Stimulated activated CD4-positive, alpha-beta T cell treated with anti-CD3 and anti-CD28 coated beads, Interleukin-4, amount 100 ng/mL, for 24 hours (primary cell): ENCODE measurements around the gene MPZL1.
"Not testable (repeated sequence)": the region's sequence is repeated elsewhere in the genome, so short reads cannot be mapped to it uniquely, and the experiment has no call there.

Source experiments
- DNase-seq: peaks from one replicate; pipeline ENCODE4 v3.0.0-alpha.2; 2020

MPZL1 gene

DNA sequence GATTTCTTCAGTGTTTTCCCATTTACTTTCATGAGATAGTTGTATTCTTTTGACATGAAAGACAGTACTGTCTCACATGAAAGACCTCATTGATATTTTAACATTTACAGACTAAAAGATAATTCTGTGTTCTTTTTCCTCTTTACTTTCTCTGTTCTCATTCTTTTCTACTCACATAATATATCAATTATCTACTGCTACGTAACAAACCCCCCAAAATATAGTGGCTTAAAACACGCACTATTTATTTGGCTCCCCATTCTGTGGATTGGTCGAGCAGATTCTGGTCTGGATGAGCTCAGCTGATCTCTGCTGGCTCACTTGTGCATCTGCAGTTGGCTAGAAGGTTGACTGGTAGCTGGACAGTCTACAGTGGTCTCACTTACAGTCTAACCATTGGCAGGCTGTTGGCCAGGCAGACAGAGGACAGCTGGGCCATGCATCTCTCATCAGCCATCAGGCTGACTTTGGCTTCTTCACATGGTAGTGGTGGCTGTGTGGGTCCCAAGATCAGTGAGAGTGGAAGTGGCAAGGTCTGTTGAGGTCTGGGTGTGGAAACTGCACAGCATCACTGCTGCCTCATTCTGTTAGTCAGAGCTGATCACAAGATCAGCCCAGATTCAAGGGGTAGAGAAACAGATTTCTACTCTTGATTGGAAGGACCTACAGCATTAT, 63.2 kb downstream of the MPZL1 start:
- no peak for DNase-seq

DNA sequence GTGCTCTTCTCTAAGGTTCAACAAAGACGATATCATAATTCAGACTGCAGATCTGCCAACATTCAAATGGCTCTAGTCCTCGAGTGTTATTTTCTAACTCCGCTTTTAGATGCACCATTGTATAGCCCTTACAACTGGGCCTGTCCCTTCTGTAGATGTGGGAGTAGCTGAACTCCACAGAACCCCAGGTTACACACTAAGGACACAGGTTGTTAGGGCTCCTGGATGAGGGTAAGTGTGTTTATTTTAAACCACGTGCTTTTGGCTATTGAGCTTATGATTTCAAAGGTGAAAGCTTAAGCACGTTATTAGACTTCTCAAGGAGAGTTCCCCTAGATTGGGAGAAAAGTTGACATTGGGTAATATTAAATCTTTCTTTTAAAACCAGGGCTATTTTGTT, 64.7 kb downstream of the MPZL1 start:
- DNase-seq, result no peak

DNA sequence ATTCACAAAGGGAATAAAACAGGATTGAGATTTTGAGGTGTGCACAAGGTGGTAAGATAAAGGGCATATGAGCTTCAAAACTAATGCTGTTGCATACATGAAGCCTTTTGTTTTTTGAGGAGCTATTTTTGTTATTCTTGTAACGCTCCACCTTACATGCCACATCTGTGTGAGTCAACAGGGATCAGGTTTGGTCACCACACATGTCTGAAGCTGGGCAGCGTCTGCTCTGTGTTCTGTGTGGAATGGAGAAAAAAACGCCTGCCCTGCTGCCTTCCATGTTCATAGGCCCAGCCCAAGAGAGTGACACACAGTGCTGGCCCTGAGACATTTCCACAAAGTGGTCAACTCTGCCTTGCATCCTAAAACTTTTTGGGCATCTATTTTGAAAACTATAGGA, 67.7 kb downstream of the MPZL1 start:
- no peak for DNase-seq

DNA sequence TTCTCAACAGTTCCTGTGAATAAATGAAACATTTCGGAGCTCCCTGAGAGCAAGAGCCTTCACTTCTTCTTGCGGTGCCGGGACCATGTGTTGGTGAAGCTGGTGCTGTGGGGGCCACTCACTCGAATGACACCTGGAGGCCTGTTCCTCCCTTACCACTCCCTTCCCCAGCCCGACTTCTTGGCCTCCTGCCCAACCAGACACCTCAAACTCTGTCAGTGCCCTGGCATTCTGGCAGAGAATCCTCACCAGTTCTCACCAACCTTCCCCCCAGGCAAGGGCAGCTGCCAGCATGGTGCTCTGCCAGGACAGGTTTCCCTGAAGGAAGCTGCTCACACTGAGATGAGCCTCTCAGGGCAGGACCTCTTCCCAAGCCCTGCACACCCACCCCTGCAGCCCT, 68.3 kb downstream of the MPZL1 start:
- DNase-seq, result no peak

DNA sequence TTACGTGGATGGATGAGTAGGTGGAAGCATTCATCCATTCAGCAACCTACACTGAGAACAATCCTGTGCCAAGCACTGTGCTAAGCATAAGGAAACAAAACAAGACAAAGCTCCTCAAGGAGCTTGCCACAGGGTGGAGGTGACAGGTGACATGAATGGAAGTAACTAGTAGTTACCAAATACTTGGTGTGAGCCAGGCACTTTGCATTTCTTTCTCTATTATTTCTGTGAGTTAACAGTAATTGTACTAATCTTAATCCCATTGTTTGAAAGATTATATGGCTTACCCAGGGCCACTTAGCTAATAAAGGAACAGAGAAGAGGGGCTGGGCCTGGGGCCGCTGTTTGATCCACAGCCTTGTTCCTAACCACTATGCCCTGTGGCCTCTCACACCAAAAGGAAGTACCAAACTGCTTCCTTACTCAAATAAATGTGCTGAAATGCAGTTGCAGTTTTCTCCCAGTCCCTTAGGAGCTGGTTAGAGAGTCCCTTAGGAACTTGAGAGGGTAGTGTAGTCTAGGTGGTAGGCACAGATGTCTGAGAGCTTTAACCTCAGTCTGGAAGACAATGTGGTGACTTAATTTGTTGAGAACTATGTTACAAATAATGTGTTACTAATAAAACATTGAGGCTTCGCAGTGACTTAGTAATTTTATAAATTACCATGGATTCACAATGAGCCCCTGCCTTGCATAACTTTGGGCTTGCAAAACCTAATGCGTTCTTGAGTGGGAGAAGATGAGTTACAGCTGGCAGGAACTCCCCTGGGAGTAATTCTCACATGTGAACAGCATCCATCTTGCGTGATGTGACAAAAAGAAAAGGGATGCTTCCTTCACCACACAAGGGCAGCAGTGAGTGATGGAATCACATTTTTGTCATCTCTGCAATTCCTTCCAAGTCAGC, 69.8 kb downstream of the MPZL1 start:
- no peak for DNase-seq

DNA sequence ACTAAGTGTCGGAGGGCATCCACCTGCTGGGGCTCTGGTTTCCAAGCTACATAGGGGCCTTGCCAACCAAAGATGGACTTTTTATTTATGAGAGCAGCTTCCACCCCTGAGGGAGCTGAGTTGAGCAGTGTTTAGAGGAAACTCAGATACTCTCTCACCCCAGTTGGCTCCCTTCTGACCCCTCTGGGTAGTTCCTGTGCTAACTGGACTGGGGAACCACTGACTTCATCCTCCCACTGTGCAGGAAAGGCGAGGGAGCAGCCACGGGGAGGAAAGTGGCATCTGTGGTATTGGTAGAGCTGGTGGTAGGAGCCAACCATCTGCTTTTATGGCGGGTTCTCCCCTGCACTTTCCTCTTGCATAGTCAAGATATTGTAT, 70.4 kb downstream of the MPZL1 start:
- no peak for DNase-seq

DNA sequence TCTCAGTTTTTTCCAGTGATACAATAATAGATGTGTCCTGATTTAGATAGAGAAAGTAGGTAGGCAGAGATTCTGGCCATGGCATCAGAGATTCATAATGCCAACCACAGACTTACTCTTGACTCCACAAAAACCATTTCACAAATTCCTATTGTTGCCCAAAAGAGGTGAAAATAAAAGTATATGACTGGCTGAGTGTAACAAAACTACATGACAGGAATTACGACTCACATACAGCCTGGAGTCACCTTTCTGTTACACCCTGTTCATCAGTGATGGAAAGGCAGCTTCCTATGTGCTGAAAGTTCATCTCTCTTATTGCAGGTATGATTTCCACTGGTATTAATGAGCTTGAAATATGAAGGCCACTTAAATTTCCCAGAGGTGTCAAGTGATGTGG, 72.3 kb downstream of the MPZL1 start:
- no peak for DNase-seq

DNA sequence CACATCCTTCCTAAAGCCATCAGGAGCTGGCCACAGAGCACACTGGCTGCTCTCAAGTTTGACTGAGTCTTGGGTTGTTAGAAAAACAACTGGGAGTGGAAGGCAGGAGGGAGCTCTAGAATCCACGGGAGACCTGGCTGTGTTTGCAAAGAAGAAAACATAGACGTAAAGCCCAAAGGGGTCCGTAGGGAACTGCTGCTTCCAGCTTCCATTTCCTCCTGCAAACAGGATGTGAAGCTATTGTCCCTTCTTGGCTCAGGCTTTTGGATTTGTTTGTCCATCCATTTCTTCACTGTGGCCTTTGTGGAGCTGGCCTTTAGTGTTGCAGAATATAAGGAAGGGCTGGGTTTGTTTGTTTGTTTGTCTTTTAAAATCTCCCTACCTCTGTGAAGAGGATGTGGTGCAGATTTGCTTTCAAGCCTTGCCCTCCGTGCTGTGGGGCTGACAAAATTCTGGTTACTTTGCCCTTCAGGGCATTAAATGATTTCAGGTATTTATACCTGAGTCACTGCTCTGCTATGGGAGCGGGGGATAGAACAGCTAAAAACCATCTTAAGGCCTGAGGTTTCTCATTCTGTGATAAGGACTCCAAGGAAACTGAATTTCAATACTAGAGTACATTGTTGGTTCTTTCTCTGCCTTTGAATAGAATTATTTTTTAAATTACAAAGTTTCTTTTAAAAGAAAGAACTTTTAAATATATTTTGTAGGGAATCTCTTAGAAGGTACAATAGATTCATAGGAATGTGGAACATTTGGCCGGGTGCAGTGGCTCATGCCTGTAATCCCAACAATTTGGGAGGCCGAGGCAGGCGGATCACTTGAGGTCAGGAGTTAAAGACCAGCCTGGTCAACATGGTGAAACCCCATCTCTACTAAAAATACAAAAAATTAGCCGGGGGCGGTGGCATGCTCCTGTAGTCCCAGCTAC, 74.3 kb downstream of the MPZL1 start:
- no peak for DNase-seq

DNA sequence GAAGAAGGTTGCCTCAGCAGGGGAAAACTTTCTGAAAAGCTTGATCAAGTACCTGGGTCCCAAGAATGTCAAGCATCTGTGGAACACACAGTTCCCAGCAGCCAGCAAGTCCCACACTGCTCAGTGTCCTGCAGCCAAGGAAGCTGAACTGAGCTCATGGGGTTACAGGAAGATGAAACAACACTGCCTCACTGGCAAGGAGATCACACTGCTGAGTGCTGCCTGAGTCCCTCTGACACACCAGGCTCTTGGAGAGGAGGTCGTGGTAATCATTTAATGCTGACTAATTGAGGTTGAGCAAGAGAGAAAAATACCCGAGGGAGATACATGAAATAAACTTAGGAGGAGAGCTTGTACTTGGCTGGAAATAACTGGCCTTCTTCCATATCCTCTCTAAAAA, 75.2 kb downstream of the MPZL1 start:
- no peak for DNase-seq

DNA sequence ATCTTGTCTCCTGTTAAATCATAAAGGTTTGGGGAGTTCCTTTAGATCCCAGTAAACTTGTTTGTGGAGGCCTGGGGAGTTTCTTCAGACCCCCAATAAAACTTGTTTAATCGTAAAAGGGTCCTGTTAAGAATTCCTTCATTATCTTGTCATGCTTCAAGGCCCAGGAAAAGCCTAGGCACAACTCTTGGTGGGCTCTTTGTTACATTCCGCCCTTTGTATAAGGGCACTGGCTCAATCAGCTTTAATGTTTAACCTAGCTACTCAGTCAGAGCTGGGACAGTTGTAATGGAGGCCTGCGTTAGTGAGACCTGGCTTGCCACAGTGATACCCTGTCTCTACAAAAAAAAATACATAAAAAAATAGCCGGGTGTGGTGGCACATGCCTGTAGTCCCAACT, 77.2 kb downstream of the MPZL1 start:
- no peak for DNase-seq

DNA sequence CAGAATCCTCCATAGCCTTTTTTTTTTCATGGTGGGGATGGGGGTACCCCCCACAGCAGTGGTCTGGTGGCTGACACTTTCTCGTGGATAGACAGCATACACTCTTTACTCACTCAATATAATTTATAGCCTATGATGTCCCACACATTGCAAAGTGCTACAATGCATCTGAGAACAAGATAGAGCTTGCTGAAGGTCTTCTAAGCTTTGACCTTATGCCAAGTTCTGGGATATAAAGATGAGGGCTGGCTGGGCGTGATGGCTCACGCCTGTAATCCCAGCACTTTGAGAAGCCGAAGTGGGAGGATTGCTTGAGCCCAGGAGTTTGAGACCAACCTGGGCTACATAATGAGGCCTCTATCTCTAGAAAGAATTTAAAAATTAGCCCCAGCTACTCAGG, 78.0 kb downstream of the MPZL1 start:
- no peak for DNase-seq

DNA sequence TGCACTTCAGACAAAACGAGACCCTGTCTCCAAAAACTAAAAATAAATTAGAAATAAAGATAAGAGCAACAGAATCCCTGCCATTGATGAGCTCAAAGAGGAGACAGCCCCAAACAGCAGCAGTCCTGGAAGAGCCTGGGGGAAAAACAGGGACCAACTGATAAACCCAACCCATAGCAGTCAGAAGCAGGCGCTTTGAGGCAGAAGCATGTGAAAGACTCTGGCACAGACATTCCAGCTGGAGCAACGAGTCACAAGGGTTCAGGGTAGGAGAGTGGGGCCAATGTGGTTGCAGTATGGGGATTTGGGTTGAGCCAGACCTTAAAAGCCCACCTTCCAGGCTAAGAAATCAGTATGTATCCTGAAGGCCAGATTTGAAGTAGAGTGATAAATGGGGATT, 78.5 kb downstream of the MPZL1 start:
- no peak for DNase-seq

DNA sequence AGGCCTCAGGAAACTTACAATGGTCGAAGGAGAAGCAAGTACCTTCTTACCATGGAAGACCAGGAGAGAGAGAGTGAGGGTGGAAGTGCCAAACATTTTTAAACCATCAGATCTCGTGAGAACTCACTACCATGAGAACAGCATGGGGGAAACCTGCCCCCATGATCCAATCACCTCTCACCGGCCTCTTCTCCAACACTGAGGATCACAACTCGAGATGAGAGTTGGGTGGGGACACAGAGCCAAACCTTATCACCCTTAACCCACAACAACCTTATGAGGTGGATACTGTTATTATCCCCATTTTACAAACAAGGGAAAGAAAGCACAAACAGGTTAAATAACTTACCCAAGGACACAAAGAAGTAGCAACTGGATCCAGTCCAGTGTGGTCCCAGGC, 80.5 kb downstream of the MPZL1 start:
- no peak for DNase-seq

DNA sequence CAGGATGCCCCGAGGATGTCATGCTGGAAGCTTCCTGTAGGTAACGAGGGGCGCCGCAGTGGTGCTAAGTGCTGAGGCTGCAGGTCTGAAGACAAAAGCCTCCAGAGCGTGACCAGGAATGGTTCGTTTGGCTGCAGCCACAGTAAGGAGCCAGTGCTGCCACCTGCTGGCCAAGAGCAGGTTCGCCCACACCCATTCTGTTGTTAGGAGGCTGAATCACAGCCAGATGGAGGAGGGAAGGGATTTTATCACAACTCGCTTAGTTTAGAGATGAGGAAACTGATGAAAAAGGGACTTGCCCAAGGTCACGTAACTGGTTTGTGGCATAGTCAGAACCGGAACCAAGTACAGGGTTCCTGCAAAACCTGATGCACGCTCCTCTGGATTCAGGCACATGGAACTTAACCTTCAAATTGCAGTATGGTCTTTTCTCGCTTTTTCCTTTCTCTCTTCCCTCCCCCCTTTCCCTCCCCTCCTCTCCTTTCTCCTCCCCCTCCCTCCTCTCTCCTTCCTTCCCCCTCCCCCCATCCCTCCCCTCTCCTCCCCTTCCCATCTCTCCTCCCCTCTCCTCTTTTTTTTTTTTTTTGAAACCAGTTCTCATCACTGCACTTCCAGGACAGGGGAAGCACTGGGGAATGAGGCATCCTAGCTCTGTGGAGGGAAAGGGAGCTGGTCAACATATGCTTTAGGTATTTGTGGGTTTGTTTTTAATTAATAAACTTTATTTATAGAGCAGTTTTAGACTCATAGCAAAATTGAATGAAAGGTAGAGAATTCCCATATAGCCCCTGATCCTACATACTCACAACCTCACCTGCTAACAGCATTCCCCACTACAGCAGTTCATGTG, 81.8 kb downstream of the MPZL1 start:
- DNase-seq, result peak; percentile 93

DNA sequence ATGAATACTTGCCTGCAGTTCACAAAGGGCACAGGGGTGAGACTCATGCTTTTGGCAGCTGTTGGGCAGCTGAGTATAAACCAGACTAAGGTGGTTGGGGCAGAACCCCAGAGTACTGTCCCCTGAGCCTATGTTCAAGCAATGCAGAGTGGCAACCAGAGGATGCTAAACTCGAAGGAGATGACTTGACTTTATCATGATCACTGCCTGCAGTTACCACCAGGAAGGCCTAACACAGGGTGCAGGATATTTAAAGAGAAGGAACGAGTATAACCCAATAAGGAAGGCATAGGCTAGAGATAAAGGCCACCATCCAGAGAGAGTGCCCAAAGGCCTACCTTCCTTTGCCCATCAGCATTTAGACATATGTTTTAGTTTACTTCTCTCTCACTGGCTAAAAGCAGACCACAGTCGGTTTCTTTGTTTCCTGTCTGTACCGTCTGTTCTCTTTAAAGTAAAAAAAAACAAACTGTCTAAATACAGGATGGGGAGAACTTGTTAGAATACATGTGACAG, 83.3 kb downstream of the MPZL1 start:
- DNase-seq, result peak; percentile 15

DNA sequence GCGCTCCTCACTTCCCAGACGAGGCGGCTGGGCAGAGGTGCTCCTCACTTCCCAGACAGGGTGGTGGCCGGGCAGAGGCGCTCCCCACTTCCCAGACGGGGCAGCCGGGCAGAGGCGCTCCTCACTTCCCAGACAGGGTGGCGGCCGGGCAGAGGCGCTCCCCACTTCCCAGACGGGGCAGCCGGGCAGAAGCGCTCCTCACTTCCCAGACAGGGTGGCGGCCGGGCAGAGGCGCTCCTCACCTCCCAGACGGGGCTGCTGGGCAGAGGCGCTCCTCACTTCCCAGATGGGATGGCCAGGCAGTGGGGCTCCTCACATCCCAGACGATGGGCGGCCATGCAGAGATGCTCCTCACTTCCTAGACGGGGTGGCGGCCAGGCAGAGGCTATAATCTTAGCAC, 84.5 kb downstream of the MPZL1 start:
- not testable (repeated sequence) for DNase-seq

DNA sequence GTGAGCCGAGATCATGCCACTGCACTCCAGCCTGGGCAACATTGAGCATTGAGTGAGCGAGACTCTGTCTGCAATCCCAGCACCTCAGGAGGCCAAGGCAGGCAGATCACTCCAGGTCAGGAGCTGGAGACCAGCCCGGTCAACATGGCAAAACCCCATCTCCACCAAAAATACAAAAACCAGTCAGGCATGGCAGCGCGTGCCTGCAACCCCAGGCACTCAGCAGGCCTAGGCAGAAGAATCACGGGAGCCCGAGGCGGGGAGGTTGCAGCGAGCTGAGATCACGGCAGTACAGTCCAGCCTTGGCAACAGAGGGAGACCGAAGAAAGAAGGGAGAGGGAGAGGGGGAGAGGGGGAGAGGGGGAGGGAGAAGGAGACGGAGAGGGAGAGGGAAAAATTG, 84.9 kb downstream of the MPZL1 start:
- not testable (repeated sequence) for DNase-seq

DNA sequence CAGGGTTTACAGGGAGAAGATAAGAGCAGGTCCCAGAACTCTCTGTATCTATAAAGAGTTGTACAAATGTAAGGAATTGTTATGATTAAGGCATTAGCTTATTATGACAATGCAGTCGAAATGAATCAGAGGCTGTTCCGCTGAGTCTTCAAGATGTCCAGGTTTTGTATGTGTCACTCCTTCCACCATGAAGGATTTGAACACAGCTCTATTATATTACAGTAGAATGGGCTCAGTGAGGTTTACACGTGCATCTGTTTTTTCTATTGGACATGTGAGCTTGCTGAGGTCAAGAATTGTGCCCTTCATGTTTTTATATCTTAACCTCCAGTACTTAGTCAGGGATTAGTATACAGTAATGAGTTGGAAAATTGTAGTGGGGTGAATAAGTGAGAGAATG, 86.3 kb downstream of the MPZL1 start:
- DNase-seq, result no peak

DNA sequence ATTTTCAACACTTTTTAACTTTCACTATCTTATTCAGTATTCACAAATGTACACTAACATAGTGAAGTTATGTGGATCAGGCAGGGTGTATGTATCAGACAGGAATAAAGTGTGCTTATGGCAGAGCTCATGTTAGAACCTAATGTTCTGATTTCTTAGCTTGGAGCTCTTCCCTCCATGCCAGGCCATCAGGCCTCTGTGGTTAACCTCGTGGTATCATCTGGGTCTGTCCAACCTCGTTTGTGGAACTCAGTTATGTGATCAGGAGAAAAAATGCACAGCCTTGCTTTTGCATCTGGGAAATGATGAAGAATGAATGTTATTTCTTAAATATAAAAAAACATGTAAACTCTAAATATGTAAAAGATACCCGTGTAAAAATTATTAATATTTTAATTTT, 86.9 kb downstream of the MPZL1 start:
- DNase-seq, result no peak

DNA sequence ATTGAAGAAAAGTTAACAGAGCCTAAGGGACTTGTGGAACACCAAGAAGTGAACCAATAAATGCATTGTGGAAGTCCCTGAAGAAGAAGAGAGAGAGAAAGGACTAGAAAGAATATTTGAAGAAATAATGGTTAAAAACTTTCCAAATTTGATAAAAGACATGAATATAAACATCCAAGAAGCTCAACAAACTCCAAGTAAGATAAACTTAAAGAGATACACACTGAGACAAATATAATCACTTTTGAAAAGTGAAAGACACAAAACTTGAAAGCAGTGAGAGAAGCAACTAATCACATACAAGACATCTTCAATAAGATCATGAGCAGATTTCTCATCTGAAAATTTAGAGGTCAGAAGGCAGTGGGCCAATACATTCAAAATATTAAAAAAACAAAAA, 91.2 kb downstream of the MPZL1 start:
- DNase-seq, result no peak

DNA sequence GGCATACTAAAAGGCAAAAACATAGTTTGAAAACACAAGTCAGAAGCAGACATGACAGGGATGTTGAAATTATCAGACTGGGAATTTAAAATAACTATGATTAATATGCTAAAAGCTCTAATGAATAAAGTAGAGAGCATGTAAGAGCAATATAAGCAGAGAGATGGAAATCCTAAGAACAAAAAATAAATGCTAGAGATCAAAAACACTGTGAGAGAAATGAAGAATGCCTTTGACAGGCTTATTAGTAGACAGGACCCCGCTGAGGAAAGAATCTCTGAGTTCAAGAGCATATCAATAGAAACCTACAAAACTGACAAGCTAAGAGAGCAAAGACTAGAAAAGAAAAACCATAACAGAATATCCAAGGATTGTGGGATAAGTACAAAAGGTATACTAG, 93.9 kb downstream of the MPZL1 start:
- no peak for DNase-seq
